WTC11 (cell line): ENCODE data around the gene PUDP.

ENCODE experiments used
- ARID4B ChIP-seq: sonication (generic); formaldehyde crosslinking; IDR thresholded peaks from 2 replicates; pipeline ENCODE4 v1.8.0; 2023; ENCODE audit warnings: missing genetic modification reagents, mild to moderate bottlenecking, borderline replicate concordance
- CTCF ChIP-seq: fragments of 200-600 bp; IDR thresholded peaks from 2 replicates; pipeline ENCODE4 v1.8.0; 2022; ENCODE audit warnings: antibody characterized with exemption
- GRHL2 ChIP-seq: fragments of 250-450 bp; sonication (Bioruptor Pico); IDR thresholded peaks from 2 replicates; pipeline ENCODE4 v1.8.0; 2022; ENCODE audit warnings: mild to moderate bottlenecking, moderate library complexity; ENCODE audit not compliant: insufficient replicate concordance, severe bottlenecking
- MAX ChIP-seq: sonication (generic); formaldehyde crosslinking; IDR thresholded peaks from 2 replicates; pipeline ENCODE4 v1.8.0; 2022; ENCODE audit warnings: mild to moderate bottlenecking, missing genetic modification reagents
- STAT6 ChIP-seq: sonication (generic); formaldehyde crosslinking; conservative IDR thresholded peaks from 2 replicates; pipeline ENCODE4 v1.8.1; 2023; ENCODE audit warnings: mild to moderate bottlenecking, low read depth, missing genetic modification reagents, moderate library complexity

GRCh38 chrX:7084841-7085240 is 63.1 kb downstream of the PUDP start:
- no peak for TF ChIP-seq STAT6 (CRISPR knock-in tag)
- TF ChIP-seq MAX (CRISPR knock-in tag), result no peak
- TF ChIP-seq ARID4B (CRISPR knock-in tag), result no peak
- no peak for TF ChIP-seq GRHL2 (CRISPR knock-in tag)
- TF ChIP-seq CTCF, result no peak
